Karpas-422 (cell line): Measurements from ENCODE around the gene FMNL2. TPM values are rescaled to one million over a fixed set of nuclear protein-coding genes. Genes with fewer than 3 reads are reported as not detected.
"Not testable (repeated sequence)": the region's sequence is repeated elsewhere in the genome, so short reads cannot be mapped to it uniquely, and the experiment has no call there.

ENCODE experiments used
- DNase-seq: peaks from one replicate; pipeline ENCODE4 v3.0.0-alpha.2; 2015
- H2AFZ ChIP-seq: fragments of 200-600 bp; sonication (generic); 2 replicates; pipeline ENCODE4 v1.6.1; 2014; ENCODE audit warnings: antibody characterized with exemption, low read length, mixed read lengths
- H3K27ac ChIP-seq: fragments of 200-600 bp; sonication (generic); 2 replicates; pipeline ENCODE4 v1.5.1; 2014; ENCODE audit warnings: mild to moderate bottlenecking, low read length, moderate library complexity
- H3K27me3 ChIP-seq: fragments of 200-600 bp; sonication (generic); 2 replicates; pipeline ENCODE4 v1.6.1; 2014; ENCODE audit warnings: low read length, mixed read lengths
- H3K36me3 ChIP-seq: fragments of 200-600 bp; sonication (generic); 2 replicates; pipeline ENCODE4 v1.6.1; 2014; ENCODE audit warnings: low read length, mixed read lengths; ENCODE audit not compliant: insufficient read depth
- H3K4me1 ChIP-seq: fragments of 200-600 bp; sonication (generic); 2 replicates; pipeline ENCODE4 v1.6.1; 2014; ENCODE audit warnings: mild to moderate bottlenecking, low read length, mixed read lengths
- H3K4me2 ChIP-seq: fragments of 200-600 bp; sonication (generic); 2 replicates; pipeline ENCODE4 v1.6.1; 2014; ENCODE audit warnings: low read length, low read depth, mild to moderate bottlenecking; ENCODE audit not compliant: poor library complexity, severe bottlenecking
- H3K4me3 ChIP-seq: fragments of 200-600 bp; sonication (generic); 2 replicates; pipeline ENCODE4 v1.5.1; 2014; ENCODE audit warnings: mild to moderate bottlenecking, antibody characterized with exemption, low read length, mixed read lengths
- H3K79me2 ChIP-seq: fragments of 200-600 bp; sonication (generic); 2 replicates; pipeline ENCODE4 v1.6.1; 2014; ENCODE audit warnings: mild to moderate bottlenecking, low read length, mixed read lengths
- H3K9ac ChIP-seq: fragments of 200-600 bp; sonication (generic); 2 replicates; pipeline ENCODE4 v1.6.0; 2014; ENCODE audit warnings: low read length
- H3K9me2 ChIP-seq: fragments of 200-600 bp; sonication (generic), shearing (Covaris generic); replicated peaks from 2 replicates; pipeline ENCODE4 v1.6.0; 2014; ENCODE audit warnings: mild to moderate bottlenecking, low read length, moderate library complexity; ENCODE audit not compliant: insufficient read depth
- H3K9me3 ChIP-seq: fragments of 300-700, 200-600 bp; sonication (generic); 2 replicates; pipeline ENCODE4 v1.6.1; 2014; ENCODE audit warnings: low read length, mixed read lengths
- H4K20me1 ChIP-seq: fragments of 200-600 bp; sonication (generic); 2 replicates; pipeline ENCODE4 v1.6.1; 2014; ENCODE audit warnings: mild to moderate bottlenecking, antibody characterized with exemption, low read length, low read depth; ENCODE audit not compliant: insufficient read depth
- total RNA-seq: library from RNA; depleted of rRNA; stranded (reverse); fragments of >200 nt; shearing (Covaris generic); gene quantifications from 2 replicates; pipeline ENCODE4 v1.2.3, GENCODE V29; 2014; ENCODE audit warnings: low replicate concordance

FMNL2 gene
- total RNA-seq, 1 experiment from 2014 or later: 3.2 TPM

GRCh38 chr2:152384992-152385391, 50.0 kb downstream of the FMNL2 start:
- no peaks in the 10 kb centered on the region for H3K9me2 ChIP-seq
- no peaks in the 10 kb centered on the region for H3K79me2 ChIP-seq
- H3K4me3 ChIP-seq: no peak overlapping the region
- H3K4me1 ChIP-seq: no peaks in the 10 kb centered on the region
- no peak overlapping the region for H3K4me2 ChIP-seq
- H3K9me3 ChIP-seq: no peaks in the 10 kb centered on the region
- no peaks in the 10 kb centered on the region for H3K27me3 ChIP-seq
- no peak overlapping the region for H2AFZ ChIP-seq
- no peak for DNase-seq
- H3K36me3 ChIP-seq: no peaks in the 10 kb centered on the region
- no peaks in the 10 kb centered on the region for H4K20me1 ChIP-seq
- H3K27ac ChIP-seq: no peak overlapping the region
- H3K9ac ChIP-seq: no peak overlapping the region

GRCh38 chr2:152385650-152386049, 50.7 kb downstream of the FMNL2 start:
- H3K4me3 ChIP-seq: no peak overlapping the region
- H3K4me1 ChIP-seq: no peaks in the 10 kb centered on the region
- H3K9me3 ChIP-seq: no peaks in the 10 kb centered on the region

DNA sequence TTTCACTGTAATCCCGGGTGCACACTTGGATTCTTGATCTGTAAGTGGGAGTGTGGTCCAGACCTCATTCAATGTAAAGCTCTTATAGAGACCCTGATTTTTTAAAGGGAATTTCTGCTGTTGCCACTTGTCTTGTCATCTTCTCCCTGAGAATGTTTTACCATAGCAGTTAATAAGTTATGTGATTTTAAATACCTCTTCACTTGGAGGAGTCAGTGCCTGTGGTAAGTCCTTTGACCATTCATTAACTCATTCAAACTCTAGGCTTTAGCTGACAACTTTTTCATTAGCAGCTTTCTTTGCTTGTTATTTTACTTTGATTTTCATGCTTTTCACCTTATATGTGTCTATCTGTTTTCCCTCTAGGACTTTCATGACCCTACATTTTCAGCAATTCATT, 51.3 kb downstream of the FMNL2 start:
- no peaks in the 10 kb centered on the region for H3K9me3 ChIP-seq
- no peak for DNase-seq

More at GRCh38 chr2:152385650-152386049, 50.7 kb downstream of the FMNL2 start:
- H3K27ac ChIP-seq: no peak overlapping the region
- no peaks in the 10 kb centered on the region for H3K27me3 ChIP-seq
- H3K36me3 ChIP-seq: no peaks in the 10 kb centered on the region
- H4K20me1 ChIP-seq: no peaks in the 10 kb centered on the region
- H2AFZ ChIP-seq: no peak overlapping the region
- no peak overlapping the region for H3K4me2 ChIP-seq
- no peaks in the 10 kb centered on the region for H3K9me2 ChIP-seq
- no peak for DNase-seq
- H3K9ac ChIP-seq: no peak overlapping the region
- no peaks in the 10 kb centered on the region for H3K79me2 ChIP-seq

GRCh38 chr2:152387041-152387440, 52.1 kb downstream of the FMNL2 start:
- Histone ChIP-seq H3K27me3 (no peaks in the 10 kb centered on the region), H3K9ac (no peak overlapping the region), H3K9me2 (no peaks in the 10 kb centered on the region), H4K20me1 (no peaks in the 10 kb centered on the region), H2AFZ (no peak overlapping the region), H3K9me3 (no peaks in the 10 kb centered on the region), H3K4me2 (no peak overlapping the region), H3K36me3 (no peaks in the 10 kb centered on the region), H3K4me3 (no peak overlapping the region), H3K4me1 (no peaks in the 10 kb centered on the region), H3K27ac (no peak overlapping the region), H3K79me2 (no peaks in the 10 kb centered on the region)
- DNase-seq: no peak

More for the DNA sequence above, 51.3 kb downstream of the FMNL2 start:
- H3K79me2 ChIP-seq: no peaks in the 10 kb centered on the region
- no peaks in the 10 kb centered on the region for H3K9me2 ChIP-seq
- no peaks in the 10 kb centered on the region for H3K27me3 ChIP-seq
- no peaks in the 10 kb centered on the region for H4K20me1 ChIP-seq
- no peaks in the 10 kb centered on the region for H3K4me1 ChIP-seq
- H3K9ac ChIP-seq: no peak overlapping the region
- no peak overlapping the region for H2AFZ ChIP-seq
- H3K36me3 ChIP-seq: no peaks in the 10 kb centered on the region
- no peak overlapping the region for H3K4me3 ChIP-seq
- no peak overlapping the region for H3K27ac ChIP-seq
- H3K4me2 ChIP-seq: no peak overlapping the region

DNA sequence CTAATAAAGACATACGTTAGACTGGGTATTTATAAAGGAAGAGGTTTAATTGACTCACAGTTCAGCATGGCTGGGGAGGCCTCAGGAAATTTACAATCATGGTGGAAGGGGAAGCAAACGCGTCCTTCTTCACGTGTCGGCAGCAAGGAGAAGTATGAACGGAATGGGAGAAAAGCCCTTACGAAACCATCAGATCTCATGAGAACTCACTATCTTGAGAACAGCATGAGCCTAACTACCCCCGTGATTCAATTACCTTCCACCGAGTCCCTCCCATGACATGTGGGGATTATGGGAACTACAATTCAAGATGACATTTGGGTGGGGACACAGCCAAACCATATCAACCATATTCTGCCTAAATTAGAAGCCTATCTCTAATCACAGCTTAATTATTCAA, 53.3 kb downstream of the FMNL2 start:
- DNase-seq, H3K4me2 ChIP-seq, H3K4me1 ChIP-seq, H3K27ac ChIP-seq, H3K27me3 ChIP-seq, H3K9ac ChIP-seq, H3K9me2 ChIP-seq, H4K20me1 ChIP-seq, H3K79me2 ChIP-seq, H2AFZ ChIP-seq, H3K4me3 ChIP-seq, H3K36me3 ChIP-seq, H3K9me3 ChIP-seq: not testable (repeated sequence)

- Histone ChIP-seq H3K4me2 (no peak overlapping the region), H4K20me1 (no peaks in the 10 kb centered on the region), H3K9me2 (no peaks in the 10 kb centered on the region), H3K4me3 (no peak overlapping the region), H3K4me1 (no peaks in the 10 kb centered on the region), H3K36me3 (no peaks in the 10 kb centered on the region), H2AFZ (no peak overlapping the region), H3K9ac (no peak overlapping the region), H3K27ac (no peak overlapping the region), H3K9me3 (no peaks in the 10 kb centered on the region), H3K27me3 (no peaks in the 10 kb centered on the region), H3K79me2 (no peaks in the 10 kb centered on the region)
- DNase-seq: no peak
Observed at GRCh38 chr2:152389483-152389882, 54.5 kb downstream of the FMNL2 start.

DNA sequence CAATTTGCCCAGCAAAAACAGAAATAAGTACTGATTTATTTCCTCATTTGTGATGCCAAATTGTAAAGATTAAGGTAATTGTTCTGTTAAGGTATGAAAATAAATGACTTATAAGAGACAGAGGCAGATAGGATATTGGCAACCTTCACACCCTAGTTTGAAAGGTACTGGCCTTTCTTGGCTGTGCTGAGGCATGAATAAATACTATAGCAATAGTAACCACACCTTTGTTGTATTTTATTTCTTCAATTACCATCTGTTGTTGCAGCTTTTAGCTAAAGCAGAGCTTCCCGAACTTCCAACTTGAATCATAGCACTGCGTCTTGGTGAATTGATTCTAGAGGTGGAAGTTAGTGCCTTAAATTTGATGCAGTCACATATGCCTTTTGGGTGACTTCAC, 55.9 kb downstream of the FMNL2 start:
- H3K27me3 ChIP-seq: no peaks in the 10 kb centered on the region
- no peaks in the 10 kb centered on the region for H4K20me1 ChIP-seq
- no peak overlapping the region for H2AFZ ChIP-seq
- H3K4me1 ChIP-seq: no peaks in the 10 kb centered on the region
- no peak overlapping the region for H3K27ac ChIP-seq
- no peak overlapping the region for H3K4me3 ChIP-seq
- H3K9ac ChIP-seq: no peak overlapping the region
- no peaks in the 10 kb centered on the region for H3K79me2 ChIP-seq
- H3K4me2 ChIP-seq: no peak overlapping the region
- no peaks in the 10 kb centered on the region for H3K36me3 ChIP-seq
- no peak for DNase-seq
- H3K9me3 ChIP-seq: no peaks in the 10 kb centered on the region
- no peaks in the 10 kb centered on the region for H3K9me2 ChIP-seq

GRCh38 chr2:152391318-152391717, 56.3 kb downstream of the FMNL2 start:
- Histone ChIP-seq H3K9me2 (no peaks in the 10 kb centered on the region), H3K9ac (no peak overlapping the region), H2AFZ (no peak overlapping the region), H3K27ac (no peak overlapping the region), H3K4me3 (no peak overlapping the region), H3K9me3 (no peaks in the 10 kb centered on the region), H3K4me1 (no peaks in the 10 kb centered on the region), H4K20me1 (no peaks in the 10 kb centered on the region), H3K27me3 (no peaks in the 10 kb centered on the region), H3K36me3 (no peaks in the 10 kb centered on the region), H3K4me2 (no peak overlapping the region), H3K79me2 (no peaks in the 10 kb centered on the region)
- DNase-seq: no peak

DNA sequence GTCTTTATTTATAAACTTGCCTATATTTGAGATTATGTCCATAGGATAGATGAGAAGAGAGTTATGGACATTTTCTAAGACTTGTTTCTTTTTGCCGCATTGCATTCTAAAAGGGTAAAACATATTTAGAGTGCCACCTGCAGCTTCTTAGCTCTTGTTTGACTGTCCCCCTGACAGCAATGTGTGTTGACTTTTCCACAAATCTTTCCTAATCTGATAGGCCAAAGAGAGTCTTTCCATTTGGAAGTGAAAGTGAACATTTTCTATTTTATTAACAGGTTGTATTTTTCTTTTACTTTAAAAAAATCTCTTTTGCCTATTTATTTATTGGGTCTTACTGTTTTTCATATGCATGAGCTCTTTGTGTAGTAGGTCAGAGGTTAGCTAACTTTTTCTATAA, 58.4 kb downstream of the FMNL2 start:
- no peaks in the 10 kb centered on the region for H3K27me3 ChIP-seq
- no peak overlapping the region for H3K4me3 ChIP-seq
- H2AFZ ChIP-seq: no peak overlapping the region
- H3K36me3 ChIP-seq: no peaks in the 10 kb centered on the region
- H3K27ac ChIP-seq: no peak overlapping the region
- DNase-seq: no peak
- H4K20me1 ChIP-seq: no peaks in the 10 kb centered on the region
- no peaks in the 10 kb centered on the region for H3K9me2 ChIP-seq
- no peak overlapping the region for H3K9ac ChIP-seq
- H3K4me1 ChIP-seq: no peaks in the 10 kb centered on the region
- no peaks in the 10 kb centered on the region for H3K9me3 ChIP-seq
- no peak overlapping the region for H3K4me2 ChIP-seq
- H3K79me2 ChIP-seq: no peaks in the 10 kb centered on the region
